Measurements from ENCODE around the gene CREBL2.

Gene CREBL2

GRCh38 chr12:12671850-12672660 lies 60.4 kb downstream of the CREBL2 start:
- Histone ChIP-seq H3K4me1 (ENCODE audit: control insufficient read depth, insufficient read depth, low read length) (no peaks in the 10 kb centered on the region), H3K27ac (ENCODE audit: low read depth, low read length) (no peak overlapping the region), H3K4me3 (ENCODE audit: low read length) (no peak overlapping the region), H3K27me3 (ENCODE audit: control insufficient read depth, insufficient read depth, low read length) (no peaks in the 10 kb centered on the region), H3K36me3 (ENCODE audit: control insufficient read depth, insufficient read depth, low read length) (no peaks in the 10 kb centered on the region), H3K9ac (ENCODE audit: low read length) (no peak overlapping the region)

GRCh38 chr12:12673296-12673695 lies 61.6 kb downstream of the CREBL2 start:
- H3K4me1 ChIP-seq (ENCODE audit: control insufficient read depth, insufficient read depth, low read length): no peaks in the 10 kb centered on the region
- H3K9ac ChIP-seq (ENCODE audit: low read length): no peak overlapping the region
- H3K36me3 ChIP-seq (ENCODE audit: control insufficient read depth, insufficient read depth, low read length): no peaks in the 10 kb centered on the region
- no peak overlapping the region for H3K4me3 ChIP-seq (ENCODE audit: low read length)
- no peaks in the 10 kb centered on the region for H3K27me3 ChIP-seq (ENCODE audit: control insufficient read depth, insufficient read depth, low read length)
- H3K27ac ChIP-seq (ENCODE audit: low read depth, low read length): no peak overlapping the region

DNA sequence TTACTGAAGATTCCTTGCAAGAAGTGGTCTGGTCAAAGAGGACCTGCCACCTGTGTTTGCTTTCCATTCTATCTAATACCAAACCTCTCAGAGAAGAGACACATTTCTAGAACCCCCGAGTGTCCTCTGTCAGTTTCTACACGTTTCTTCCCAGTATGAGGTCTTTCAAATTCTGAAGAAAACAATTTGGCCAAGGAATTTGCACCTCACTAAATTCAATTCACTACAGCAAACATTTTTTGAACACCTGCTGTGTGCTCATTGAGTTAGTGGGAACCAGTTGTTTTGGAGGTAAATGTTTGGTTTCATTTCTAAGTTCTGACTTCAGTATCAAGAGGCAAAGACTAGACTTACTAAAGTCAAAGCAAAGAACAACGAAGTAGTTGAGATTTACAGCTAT lies 64.9 kb downstream of the CREBL2 start:
- Histone ChIP-seq H3K9ac (ENCODE audit: low read length) (no peak overlapping the region), H3K4me3 (ENCODE audit: low read length) (no peak overlapping the region), H3K36me3 (ENCODE audit: control insufficient read depth, insufficient read depth, low read length) (no peaks in the 10 kb centered on the region), H3K27ac (ENCODE audit: low read depth, low read length) (no peak overlapping the region), H3K4me1 (ENCODE audit: control insufficient read depth, insufficient read depth, low read length) (no peaks in the 10 kb centered on the region), H3K27me3 (ENCODE audit: control insufficient read depth, insufficient read depth, low read length) (no peaks in the 10 kb centered on the region)

- H3K27ac ChIP-seq (ENCODE audit: low read depth, low read length): no peak overlapping the region
- H3K4me3 ChIP-seq (ENCODE audit: low read length): no peak overlapping the region
- no peaks in the 10 kb centered on the region for H3K27me3 ChIP-seq (ENCODE audit: control insufficient read depth, insufficient read depth, low read length)
- H3K9ac ChIP-seq (ENCODE audit: low read length): no peak overlapping the region
- H3K36me3 ChIP-seq (ENCODE audit: control insufficient read depth, insufficient read depth, low read length): no peaks in the 10 kb centered on the region
- H3K4me1 ChIP-seq (ENCODE audit: control insufficient read depth, insufficient read depth, low read length): no peaks in the 10 kb centered on the region
Observed at GRCh38 chr12:12681061-12681765, 69.5 kb downstream of the CREBL2 start.

- Histone ChIP-seq H3K4me3 (ENCODE audit: low read length) (no peak overlapping the region), H3K9ac (ENCODE audit: low read length) (no peak overlapping the region), H3K27ac (ENCODE audit: low read depth, low read length) (no peak overlapping the region), H3K27me3 (ENCODE audit: control insufficient read depth, insufficient read depth, low read length) (no peaks in the 10 kb centered on the region), H3K4me1 (ENCODE audit: control insufficient read depth, insufficient read depth, low read length) (no peaks in the 10 kb centered on the region), H3K36me3 (ENCODE audit: control insufficient read depth, insufficient read depth, low read length) (no peaks in the 10 kb centered on the region)
Observed at GRCh38 chr12:12682284-12682683, 70.6 kb downstream of the CREBL2 start.

DNA sequence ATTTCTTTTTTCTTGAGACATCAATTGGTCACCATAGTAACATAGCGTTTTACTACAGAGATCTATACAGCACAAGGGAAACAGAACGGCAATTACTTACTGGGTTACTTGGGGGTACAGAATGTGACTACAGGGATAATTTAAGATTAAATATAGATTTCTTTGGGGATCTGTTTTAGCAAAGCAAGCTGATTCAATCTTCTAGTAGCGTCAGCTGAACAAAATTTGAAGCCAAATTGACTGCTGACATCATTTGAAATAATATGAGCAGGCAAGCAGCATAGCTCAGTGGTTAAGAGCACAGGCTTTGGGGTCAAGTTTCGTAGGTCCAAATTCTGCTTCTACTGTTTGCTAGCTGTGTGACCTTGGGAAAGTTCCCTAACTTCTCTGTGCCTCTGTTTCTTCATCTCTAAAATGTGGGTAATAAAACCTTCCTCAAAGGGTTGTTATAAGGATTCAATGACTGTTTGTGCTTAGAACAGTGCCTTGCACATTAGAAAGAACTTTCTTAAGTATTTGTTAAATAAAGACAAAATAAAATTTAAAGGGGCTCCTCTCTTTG lies 71.5 kb downstream of the CREBL2 start:
- Histone ChIP-seq H3K9ac (ENCODE audit: low read length) (no peak overlapping the region), H3K4me1 (ENCODE audit: control insufficient read depth, insufficient read depth, low read length) (no peaks in the 10 kb centered on the region), H3K36me3 (ENCODE audit: control insufficient read depth, insufficient read depth, low read length) (no peaks in the 10 kb centered on the region), H3K27me3 (ENCODE audit: control insufficient read depth, insufficient read depth, low read length) (no peaks in the 10 kb centered on the region), H3K27ac (ENCODE audit: low read depth, low read length) (no peak overlapping the region), H3K4me3 (ENCODE audit: low read length) (no peak overlapping the region)

GRCh38 chr12:12683725-12684124 lies 72.0 kb downstream of the CREBL2 start:
- Histone ChIP-seq H3K27me3 (ENCODE audit: control insufficient read depth, insufficient read depth, low read length) (no peaks in the 10 kb centered on the region), H3K9ac (ENCODE audit: low read length) (no peak overlapping the region), H3K36me3 (ENCODE audit: control insufficient read depth, insufficient read depth, low read length) (no peaks in the 10 kb centered on the region), H3K4me1 (ENCODE audit: control insufficient read depth, insufficient read depth, low read length) (no peaks in the 10 kb centered on the region), H3K27ac (ENCODE audit: low read depth, low read length) (no peak overlapping the region), H3K4me3 (ENCODE audit: low read length) (no peak overlapping the region)

GRCh38 chr12:12684375-12685106 lies 72.9 kb downstream of the CREBL2 start:
- Histone ChIP-seq H3K27ac (ENCODE audit: low read depth, low read length) (no peak overlapping the region), H3K9ac (ENCODE audit: low read length) (no peak overlapping the region)

GRCh38 chr12:12685305-12685704 lies 73.6 kb downstream of the CREBL2 start:
- Histone ChIP-seq H3K27me3 (ENCODE audit: control insufficient read depth, insufficient read depth, low read length) (no peaks in the 10 kb centered on the region), H3K4me1 (ENCODE audit: control insufficient read depth, insufficient read depth, low read length) (no peaks in the 10 kb centered on the region), H3K9ac (ENCODE audit: low read length) (no peak overlapping the region), H3K36me3 (ENCODE audit: control insufficient read depth, insufficient read depth, low read length) (no peaks in the 10 kb centered on the region), H3K27ac (ENCODE audit: low read depth, low read length) (no peak overlapping the region), H3K4me3 (ENCODE audit: low read length) (no peak overlapping the region)

More at GRCh38 chr12:12684375-12685106, 72.9 kb downstream of the CREBL2 start:
- no peak overlapping the region for H3K4me3 ChIP-seq (ENCODE audit: low read length)
- H3K36me3 ChIP-seq (ENCODE audit: control insufficient read depth, insufficient read depth, low read length): no peaks in the 10 kb centered on the region
- no peaks in the 10 kb centered on the region for H3K27me3 ChIP-seq (ENCODE audit: control insufficient read depth, insufficient read depth, low read length)
- no peaks in the 10 kb centered on the region for H3K4me1 ChIP-seq (ENCODE audit: control insufficient read depth, insufficient read depth, low read length)

- no peak overlapping the region for H3K4me3 ChIP-seq (ENCODE audit: low read length)
- no peaks in the 10 kb centered on the region for H3K36me3 ChIP-seq (ENCODE audit: control insufficient read depth, insufficient read depth, low read length)
- no peak overlapping the region for H3K27ac ChIP-seq (ENCODE audit: low read depth, low read length)
Observed at GRCh38 chr12:12686472-12686871, 74.8 kb downstream of the CREBL2 start.

GRCh38 chr12:12686925-12687324 lies 75.2 kb downstream of the CREBL2 start:
- Histone ChIP-seq H3K27me3 (ENCODE audit: control insufficient read depth, insufficient read depth, low read length) (no peaks in the 10 kb centered on the region), H3K4me3 (ENCODE audit: low read length) (no peak overlapping the region), H3K36me3 (ENCODE audit: control insufficient read depth, insufficient read depth, low read length) (no peaks in the 10 kb centered on the region), H3K4me1 (ENCODE audit: control insufficient read depth, insufficient read depth, low read length) (no peaks in the 10 kb centered on the region), H3K9ac (ENCODE audit: low read length) (no peak overlapping the region), H3K27ac (ENCODE audit: low read depth, low read length) (no peak overlapping the region)

More at GRCh38 chr12:12686472-12686871, 74.8 kb downstream of the CREBL2 start:
- H3K4me1 ChIP-seq (ENCODE audit: control insufficient read depth, insufficient read depth, low read length): no peaks in the 10 kb centered on the region
- H3K27me3 ChIP-seq (ENCODE audit: control insufficient read depth, insufficient read depth, low read length): no peaks in the 10 kb centered on the region
- no peak overlapping the region for H3K9ac ChIP-seq (ENCODE audit: low read length)

- Histone ChIP-seq H3K27me3 (ENCODE audit: control insufficient read depth, insufficient read depth, low read length) (no peaks in the 10 kb centered on the region), H3K36me3 (ENCODE audit: control insufficient read depth, insufficient read depth, low read length) (no peaks in the 10 kb centered on the region), H3K27ac (ENCODE audit: low read depth, low read length) (no peak overlapping the region), H3K9ac (ENCODE audit: low read length) (no peak overlapping the region), H3K4me1 (ENCODE audit: control insufficient read depth, insufficient read depth, low read length) (no peaks in the 10 kb centered on the region), H3K4me3 (ENCODE audit: low read length) (no peak overlapping the region)
Observed at GRCh38 chr12:12689647-12690300, 78.1 kb downstream of the CREBL2 start.
